ENCODE results near the gene FSTL3. TPM values are rescaled to one million over a fixed set of nuclear protein-coding genes. Genes with fewer than 3 reads are reported as not detected.

FSTL3 gene
- total RNA-seq, 1 experiment from 2014 or later: 6.0 TPM

DNA sequence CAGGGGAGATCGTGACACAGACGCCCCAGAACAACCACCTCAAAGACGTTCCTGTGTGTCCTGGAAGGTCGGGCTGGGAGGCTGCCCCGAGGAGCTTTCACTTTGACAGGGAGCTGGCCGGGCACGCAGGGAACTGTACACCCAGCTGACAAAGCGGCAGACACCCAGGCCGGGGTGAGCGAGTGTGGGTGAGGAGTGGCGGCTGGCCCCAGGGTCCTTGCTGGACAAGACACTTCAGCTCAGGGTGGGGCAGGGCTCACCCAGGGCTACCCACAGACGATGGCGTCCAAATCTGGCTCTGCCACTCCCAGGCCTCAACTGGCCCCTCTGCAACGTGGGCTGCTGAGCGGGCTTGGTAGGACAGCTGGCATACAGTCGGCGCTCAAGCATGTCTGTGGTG is 34.5 kb upstream of the FSTL3 start:
- no peak for DNase-seq (ENCODE audit: low spot score)
- ChIA-PET CTCF (no interaction called here), POLR2A (ENCODE audit: low non-redundant PET) (interaction anchor here (0.8 kb wide), 1 partner anchor 15 kb away, joined by 4 read pairs; no protein-coding TSS in a partner anchor)
- no peaks in the 10 kb centered on the region for H3K9me3 ChIP-seq (ENCODE audit: low read depth, low read length, poor library complexity, severe bottlenecking)
- H3K27me3 ChIP-seq (replicated peaks; ENCODE audit: insufficient read depth, low read depth, low read length, poor library complexity): no peaks in the 10 kb centered on the region
- no peaks in the 10 kb centered on the region for H3K4me1 ChIP-seq (ENCODE audit: insufficient read depth, low read length, poor library complexity, severe bottlenecking)
- TF ChIP-seq EZH2 (IDR thresholded peaks at IDR 0.05; ENCODE audit: borderline replicate concordance, low read depth, low read length, poor library complexity, severe bottlenecking): no peak
- TF ChIP-seq, protein P1, sequence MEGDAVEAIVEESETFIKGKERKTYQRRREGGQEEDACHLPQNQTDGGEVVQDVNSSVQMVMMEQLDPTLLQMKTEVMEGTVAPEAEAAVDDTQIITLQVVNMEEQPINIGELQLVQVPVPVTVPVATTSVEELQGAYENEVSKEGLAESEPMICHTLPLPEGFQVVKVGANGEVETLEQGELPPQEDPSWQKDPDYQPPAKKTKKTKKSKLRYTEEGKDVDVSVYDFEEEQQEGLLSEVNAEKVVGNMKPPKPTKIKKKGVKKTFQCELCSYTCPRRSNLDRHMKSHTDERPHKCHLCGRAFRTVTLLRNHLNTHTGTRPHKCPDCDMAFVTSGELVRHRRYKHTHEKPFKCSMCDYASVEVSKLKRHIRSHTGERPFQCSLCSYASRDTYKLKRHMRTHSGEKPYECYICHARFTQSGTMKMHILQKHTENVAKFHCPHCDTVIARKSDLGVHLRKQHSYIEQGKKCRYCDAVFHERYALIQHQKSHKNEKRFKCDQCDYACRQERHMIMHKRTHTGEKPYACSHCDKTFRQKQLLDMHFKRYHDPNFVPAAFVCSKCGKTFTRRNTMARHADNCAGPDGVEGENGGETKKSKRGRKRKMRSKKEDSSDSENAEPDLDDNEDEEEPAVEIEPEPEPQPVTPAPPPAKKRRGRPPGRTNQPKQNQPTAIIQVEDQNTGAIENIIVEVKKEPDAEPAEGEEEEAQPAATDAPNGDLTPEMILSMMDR (conservative IDR thresholded peaks at IDR 0.05; ENCODE audit: low read depth, low read length): no peak
- peaks cover 14% of the 10 kb centered on the region for H3K36me3 ChIP-seq (ENCODE audit: insufficient read depth, low read length, poor library complexity, severe bottlenecking)
- intact Hi-C loops (cut with micrococcal nuclease; ENCODE audit: unreplicated experiment): no loop called here
- BruUV-seq (replicated peaks): no TSS peak
- no peak overlapping the region for H3K27ac ChIP-seq (ENCODE audit: low read depth, low read length, poor library complexity, severe bottlenecking)
- no peak overlapping the region for H3K4me3 ChIP-seq (ENCODE audit: low read depth, low read length, poor library complexity, severe bottlenecking)

DNA sequence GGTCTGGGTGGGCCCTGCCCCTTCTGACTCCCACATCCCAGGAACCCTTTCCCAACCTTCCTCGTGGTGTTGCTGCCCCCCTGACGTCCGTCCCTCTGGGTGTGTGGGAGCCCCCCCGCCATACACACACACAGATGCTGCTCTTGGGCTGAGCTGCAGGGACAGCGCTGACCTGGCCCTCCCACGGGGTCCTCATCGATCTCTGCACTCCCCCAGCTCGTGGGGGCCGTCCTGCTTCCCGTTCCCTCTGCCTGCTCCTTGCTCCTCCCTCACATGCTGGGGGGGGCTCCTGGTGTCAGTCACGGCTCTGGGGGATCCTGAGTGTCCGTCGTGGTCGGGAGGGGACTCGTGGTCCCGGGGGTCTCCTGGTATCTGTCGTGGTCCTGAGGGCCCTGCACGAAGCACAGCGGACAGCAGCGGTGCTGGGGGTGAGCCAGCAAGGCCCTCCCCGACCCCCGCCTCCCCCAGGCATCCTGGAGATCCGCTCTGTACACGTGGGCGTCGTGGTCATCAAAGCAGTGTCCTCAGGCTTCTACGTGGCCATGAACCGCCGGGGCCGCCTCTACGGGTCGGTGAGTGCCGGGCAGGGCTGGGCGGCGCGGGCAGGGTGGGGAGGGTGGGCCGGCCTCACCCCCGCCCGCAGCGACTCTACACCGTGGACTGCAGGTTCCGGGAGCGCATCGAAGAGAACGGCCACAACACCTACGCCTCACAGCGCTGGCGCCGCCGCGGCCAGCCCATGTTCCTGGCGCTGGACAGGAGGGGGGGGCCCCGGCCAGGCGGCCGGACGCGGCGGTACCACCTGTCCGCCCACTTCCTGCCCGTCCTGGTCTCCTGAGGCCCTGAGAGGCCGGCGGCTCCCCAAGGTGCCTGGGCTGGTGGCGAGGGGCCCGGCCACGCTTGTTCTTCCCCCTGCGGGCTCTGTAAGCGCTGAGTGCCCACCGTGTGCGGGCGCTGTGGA is 33.1 kb upstream of the FSTL3 start:
- CTCF ChIA-PET: no interaction called here
- TF ChIP-seq EZH2 (IDR thresholded peaks at IDR 0.05; ENCODE audit: borderline replicate concordance, low read depth, low read length, poor library complexity, severe bottlenecking): no peak
- TF ChIP-seq, protein P1 (conservative IDR thresholded peaks at IDR 0.05; ENCODE audit: low read depth, low read length): no peak
- no peaks in the 10 kb centered on the region for H3K27me3 ChIP-seq (replicated peaks; ENCODE audit: insufficient read depth, low read depth, low read length, poor library complexity)
- H3K4me1 ChIP-seq (ENCODE audit: insufficient read depth, low read length, poor library complexity, severe bottlenecking): no peaks in the 10 kb centered on the region
- no peaks in the 10 kb centered on the region for H3K9me3 ChIP-seq (ENCODE audit: low read depth, low read length, poor library complexity, severe bottlenecking)
- no peak overlapping the region for H3K27ac ChIP-seq (ENCODE audit: low read depth, low read length, poor library complexity, severe bottlenecking)
- no peak for DNase-seq (ENCODE audit: low spot score)
- no peak overlapping the region for H3K4me3 ChIP-seq (ENCODE audit: low read depth, low read length, poor library complexity, severe bottlenecking)
- POLR2A ChIA-PET (ENCODE audit: low non-redundant PET): no interaction called here
- intact Hi-C loops (cut with micrococcal nuclease; ENCODE audit: unreplicated experiment): no loop called here
- peaks cover 28% of the 10 kb centered on the region for H3K36me3 ChIP-seq (ENCODE audit: insufficient read depth, low read length, poor library complexity, severe bottlenecking)
- BruUV-seq (replicated peaks): no TSS peak

DNA sequence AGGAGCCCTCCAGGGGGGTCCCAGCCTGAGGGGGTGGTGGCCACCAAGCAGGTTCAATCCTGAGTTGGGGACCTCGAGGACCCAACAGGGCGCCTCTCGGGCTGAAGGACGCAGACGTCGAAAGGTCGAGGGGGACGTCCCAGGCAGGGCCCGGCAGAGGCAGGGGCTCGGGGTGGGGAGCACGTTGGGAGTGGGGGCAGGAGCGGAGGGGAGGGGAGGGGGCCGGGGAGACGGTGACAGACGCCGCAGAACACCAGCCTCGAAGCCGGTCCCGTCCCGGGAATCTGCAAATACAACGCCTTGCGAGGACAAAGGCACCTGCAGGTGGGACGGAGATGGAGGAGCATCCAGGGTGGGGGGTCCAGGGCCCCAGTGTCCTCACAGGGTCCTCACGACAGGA is 32.5 kb upstream of the FSTL3 start:
- no peak for DNase-seq (ENCODE audit: low spot score)
- ChIA-PET CTCF (no interaction called here), POLR2A (ENCODE audit: low non-redundant PET) (no interaction called here)
- Histone ChIP-seq H3K36me3 (ENCODE audit: insufficient read depth, low read length, poor library complexity, severe bottlenecking) (peaks cover 33% of the 10 kb centered on the region), H3K4me1 (ENCODE audit: insufficient read depth, low read length, poor library complexity, severe bottlenecking) (no peaks in the 10 kb centered on the region), H3K4me3 (ENCODE audit: low read depth, low read length, poor library complexity, severe bottlenecking) (no peak overlapping the region), H3K27ac (ENCODE audit: low read depth, low read length, poor library complexity, severe bottlenecking) (no peak overlapping the region), H3K9me3 (ENCODE audit: low read depth, low read length, poor library complexity, severe bottlenecking) (no peaks in the 10 kb centered on the region), H3K27me3 (replicated peaks; ENCODE audit: insufficient read depth, low read depth, low read length, poor library complexity) (no peaks in the 10 kb centered on the region)
- TF ChIP-seq EZH2 (IDR thresholded peaks at IDR 0.05; ENCODE audit: borderline replicate concordance, low read depth, low read length, poor library complexity, severe bottlenecking): no peak
- TF ChIP-seq, protein P1 (conservative IDR thresholded peaks at IDR 0.05; ENCODE audit: low read depth, low read length): no peak
- intact Hi-C loops (cut with micrococcal nuclease; ENCODE audit: unreplicated experiment): no loop called here
- BruUV-seq (replicated peaks): no TSS peak

Data from A673 (cell line).